Measurements from ENCODE around the gene SCUBE1. TPM values are rescaled to one million over a fixed set of nuclear protein-coding genes. Genes with fewer than 3 reads are reported as not detected.

Gene SCUBE1
- total and polyA plus RNA-seq, 2 donors (not counting 3 experiments of a cell fraction or from before 2014, with no cell fraction given) = 0.07 TPM; not detected in 1

- H3K4me2 ChIP-seq (ENCODE audit: insufficient read depth, low read length) = no peak overlapping the region
Measured at GRCh38 chr22:43313890-43314474, 29.2 kb downstream of the SCUBE1 start.

GRCh38 chr22:43313244-43313889 lies 29.8 kb downstream of the SCUBE1 start:
- no peak for DNase-seq (ENCODE audit: low read depth, low spot score)
- H3K4me1 ChIP-seq (ENCODE audit: control insufficient read depth, extremely low read depth, insufficient read depth, low read length) = no peaks in the 10 kb centered on the region
- H3K4me3 ChIP-seq (replicated peaks in 1 of 3; ENCODE audit: insufficient read depth in 1 of 3, low read depth in 1 of 3, low read length in 3 of 3) = no peak overlapping the region
- H4K20me1 ChIP-seq (replicated peaks; ENCODE audit: control insufficient read depth, extremely low read depth, insufficient read depth, low read length) = no peaks in the 10 kb centered on the region
- dilution Hi-C loops (cut with MboI; ENCODE audit: extremely low pct_ligation_motif_present, low sequenced_read_pairs) (no loop called here), intact Hi-C loops (cut with micrococcal nuclease) (no loop called here)
- BruUV-seq (replicated peaks) = no TSS peak
- H3K79me2 ChIP-seq (ENCODE audit: control insufficient read depth, insufficient read depth, low read length) = no peaks in the 10 kb centered on the region
- H3K27ac ChIP-seq (ENCODE audit: insufficient read depth, low read depth, low read length) = no peak overlapping the region
- no peak overlapping the region for H3K4me2 ChIP-seq (ENCODE audit: insufficient read depth, low read length)
- no peaks in the 10 kb centered on the region for H3K27me3 ChIP-seq (ENCODE audit: control insufficient read depth in 2 of 2, insufficient read depth in 2 of 2, low read length in 2 of 2)
- TF ChIP-seq MAX (IDR thresholded peaks at IDR 0.05; ENCODE audit: insufficient read depth, insufficient read length) (no peak), POLR2A (IDR thresholded peaks at IDR 0.05; ENCODE audit: low read depth, low read length) (no peak), MYC (IDR thresholded peaks at IDR 0.05; ENCODE audit: low read depth, low read length) (no peak), EZH2 (IDR thresholded peaks at IDR 0.05; ENCODE audit: borderline replicate concordance, low read depth, low read length, severe bottlenecking) (no peak), POLR2AphosphoS5 (IDR thresholded peaks at IDR 0.05; ENCODE audit: insufficient read depth, low read depth, low read length) (no peak), FOS (IDR thresholded peaks at IDR 0.05; ENCODE audit: borderline replicate concordance, insufficient read depth, low read length) (no peak), CTCF (IDR thresholded peaks at IDR 0.05; ENCODE audit: extremely low read depth in 1 of 2, insufficient read depth in 1 of 2, low read depth in 1 of 2, low read length in 2 of 2) (no peak), JUN (IDR thresholded peaks at IDR 0.05; ENCODE audit: borderline replicate concordance, insufficient read depth, insufficient read length, low read depth) (no peak)
- ChIA-PET POLR2A (no interaction called here), CTCF (no interaction called here)
- FAIRE-seq = no peak
- no peak overlapping the region for H2AFZ ChIP-seq (ENCODE audit: low read depth, low read length)
- no peaks in the 10 kb centered on the region for H3K36me3 ChIP-seq (ENCODE audit: control insufficient read depth in 2 of 2, extremely low read depth in 1 of 2, insufficient read depth in 2 of 2, low read length in 2 of 2)
- H3K9me1 ChIP-seq (replicated peaks; ENCODE audit: control insufficient read depth, extremely low read depth, insufficient read depth, low read length) = no peaks in the 10 kb centered on the region
- no peak overlapping the region for H3K9ac ChIP-seq (replicated peaks; ENCODE audit: extremely low read depth, insufficient read depth, low read length)
- no peaks in the 10 kb centered on the region for H3K9me3 ChIP-seq (replicated peaks; ENCODE audit: control insufficient read depth, insufficient read depth, low read length)

More at GRCh38 chr22:43313890-43314474, 29.2 kb downstream of the SCUBE1 start:
- dilution Hi-C loops (cut with MboI; ENCODE audit: extremely low pct_ligation_motif_present, low sequenced_read_pairs) (no loop called here), intact Hi-C loops (cut with micrococcal nuclease) (no loop called here)
- Histone ChIP-seq H3K27me3 (ENCODE audit: control insufficient read depth in 2 of 2, insufficient read depth in 2 of 2, low read length in 2 of 2) (no peaks in the 10 kb centered on the region), H2AFZ (ENCODE audit: low read depth, low read length) (no peak overlapping the region), H3K79me2 (ENCODE audit: control insufficient read depth, insufficient read depth, low read length) (no peaks in the 10 kb centered on the region), H3K9ac (replicated peaks; ENCODE audit: extremely low read depth, insufficient read depth, low read length) (no peak overlapping the region), H3K36me3 (ENCODE audit: control insufficient read depth in 2 of 2, extremely low read depth in 1 of 2, insufficient read depth in 2 of 2, low read length in 2 of 2) (no peaks in the 10 kb centered on the region), H3K9me1 (replicated peaks; ENCODE audit: control insufficient read depth, extremely low read depth, insufficient read depth, low read length) (no peaks in the 10 kb centered on the region), H3K9me3 (replicated peaks; ENCODE audit: control insufficient read depth, insufficient read depth, low read length) (no peaks in the 10 kb centered on the region), H3K4me1 (ENCODE audit: control insufficient read depth, extremely low read depth, insufficient read depth, low read length) (no peaks in the 10 kb centered on the region), H3K4me3 (replicated peaks in 1 of 3; ENCODE audit: insufficient read depth in 1 of 3, low read depth in 1 of 3, low read length in 3 of 3) (no peak overlapping the region), H4K20me1 (replicated peaks; ENCODE audit: control insufficient read depth, extremely low read depth, insufficient read depth, low read length) (no peaks in the 10 kb centered on the region), H3K27ac (ENCODE audit: insufficient read depth, low read depth, low read length) (no peak overlapping the region)
- BruUV-seq (replicated peaks) = no TSS peak
- no peak for TF ChIP-seq JUN (IDR thresholded peaks at IDR 0.05; ENCODE audit: borderline replicate concordance, insufficient read depth, insufficient read length, low read depth)
- no peak for TF ChIP-seq MYC (IDR thresholded peaks at IDR 0.05; ENCODE audit: low read depth, low read length)
- TF ChIP-seq FOS (IDR thresholded peaks at IDR 0.05; ENCODE audit: borderline replicate concordance, insufficient read depth, low read length) = no peak
- TF ChIP-seq POLR2AphosphoS5 (IDR thresholded peaks at IDR 0.05; ENCODE audit: insufficient read depth, low read depth, low read length) = no peak
- DNase-seq (ENCODE audit: low read depth, low spot score) (no peak), FAIRE-seq (no peak)
- POLR2A ChIA-PET = no interaction called here
- CTCF ChIA-PET = interaction anchor here (1.4 kb wide), 1 partner anchor 11 kb away, joined by 3 read pairs; no protein-coding TSS in a partner anchor

Measured in endothelial cell of umbilical vein (primary cell).